C4-2B (cell line): ENCODE measurements around the gene TTC6.

ENCODE experiments used
- H3K27ac ChIP-seq: fragments of 450-650 bp; 2 replicates; pipeline ENCODE4 v1.5.1; 2017
- ZFX ChIP-seq: fragments of 450-650 bp; IDR thresholded peaks from 2 replicates; pipeline ENCODE4 v1.6.1; 2017
- TF ChIP-seq, protein P1 (sequence below): fragments of 450-650 bp; conservative IDR thresholded peaks from 2 replicates; pipeline ENCODE4 v1.5.1; 2017; ENCODE audit warnings: mild to moderate bottlenecking

TTC6 gene

DNA sequence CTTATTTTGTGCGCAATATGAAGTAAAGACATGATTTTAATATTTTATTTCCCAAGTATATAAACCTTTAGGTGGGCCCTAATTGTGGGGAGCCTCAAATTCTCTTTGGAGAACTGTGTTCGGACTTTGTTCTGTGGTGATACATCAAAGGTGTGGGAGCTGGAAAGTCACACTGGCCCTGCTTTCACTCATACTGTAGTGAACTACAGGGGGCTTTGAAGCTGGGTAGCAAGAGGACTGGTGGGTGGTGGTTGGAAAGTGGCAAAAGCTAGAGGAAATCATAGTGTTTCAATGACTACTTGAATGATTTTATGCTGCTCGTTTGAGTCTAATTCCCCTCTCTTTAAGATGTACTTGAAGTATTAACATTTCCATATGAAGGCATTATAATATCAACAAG, 13.2 kb downstream of the TTC6 start:
- no peak for TF ChIP-seq ZFX
- TF ChIP-seq, protein P1, sequence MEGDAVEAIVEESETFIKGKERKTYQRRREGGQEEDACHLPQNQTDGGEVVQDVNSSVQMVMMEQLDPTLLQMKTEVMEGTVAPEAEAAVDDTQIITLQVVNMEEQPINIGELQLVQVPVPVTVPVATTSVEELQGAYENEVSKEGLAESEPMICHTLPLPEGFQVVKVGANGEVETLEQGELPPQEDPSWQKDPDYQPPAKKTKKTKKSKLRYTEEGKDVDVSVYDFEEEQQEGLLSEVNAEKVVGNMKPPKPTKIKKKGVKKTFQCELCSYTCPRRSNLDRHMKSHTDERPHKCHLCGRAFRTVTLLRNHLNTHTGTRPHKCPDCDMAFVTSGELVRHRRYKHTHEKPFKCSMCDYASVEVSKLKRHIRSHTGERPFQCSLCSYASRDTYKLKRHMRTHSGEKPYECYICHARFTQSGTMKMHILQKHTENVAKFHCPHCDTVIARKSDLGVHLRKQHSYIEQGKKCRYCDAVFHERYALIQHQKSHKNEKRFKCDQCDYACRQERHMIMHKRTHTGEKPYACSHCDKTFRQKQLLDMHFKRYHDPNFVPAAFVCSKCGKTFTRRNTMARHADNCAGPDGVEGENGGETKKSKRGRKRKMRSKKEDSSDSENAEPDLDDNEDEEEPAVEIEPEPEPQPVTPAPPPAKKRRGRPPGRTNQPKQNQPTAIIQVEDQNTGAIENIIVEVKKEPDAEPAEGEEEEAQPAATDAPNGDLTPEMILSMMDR = no peak
- no peak overlapping the region for H3K27ac ChIP-seq

DNA sequence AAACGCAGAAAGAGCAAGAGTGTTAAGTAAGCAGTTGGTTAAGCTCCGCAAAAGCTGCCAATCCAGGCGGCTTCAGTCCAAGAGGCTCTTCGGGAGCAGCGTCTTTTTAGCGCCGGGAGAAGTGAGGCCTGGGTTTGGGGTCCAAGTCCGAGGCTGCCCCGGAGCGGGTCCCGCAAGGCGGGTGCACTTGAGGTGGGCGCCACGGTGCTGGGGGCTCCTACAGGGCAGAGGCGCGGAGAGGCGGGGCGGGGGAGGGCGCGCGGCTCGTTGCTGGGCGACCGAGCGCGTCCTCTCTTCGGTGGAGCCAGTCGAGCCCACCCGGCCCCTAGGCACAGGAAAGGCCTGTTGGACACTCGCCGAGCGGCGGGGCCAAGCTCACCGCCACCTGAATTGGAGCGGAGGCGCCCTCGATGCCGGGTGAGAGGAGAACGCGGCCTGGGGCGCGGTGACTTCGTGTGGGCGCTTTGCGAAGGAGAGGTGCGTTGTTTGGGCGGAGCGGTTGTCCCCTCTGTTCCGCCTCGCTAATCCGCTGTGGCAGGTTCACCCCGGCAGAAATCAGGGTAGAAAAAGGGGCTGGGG, 15.6 kb downstream of the TTC6 start:
- H3K27ac ChIP-seq = no peak overlapping the region
- TF ChIP-seq, protein P1 = no peak
- TF ChIP-seq ZFX = no peak

DNA sequence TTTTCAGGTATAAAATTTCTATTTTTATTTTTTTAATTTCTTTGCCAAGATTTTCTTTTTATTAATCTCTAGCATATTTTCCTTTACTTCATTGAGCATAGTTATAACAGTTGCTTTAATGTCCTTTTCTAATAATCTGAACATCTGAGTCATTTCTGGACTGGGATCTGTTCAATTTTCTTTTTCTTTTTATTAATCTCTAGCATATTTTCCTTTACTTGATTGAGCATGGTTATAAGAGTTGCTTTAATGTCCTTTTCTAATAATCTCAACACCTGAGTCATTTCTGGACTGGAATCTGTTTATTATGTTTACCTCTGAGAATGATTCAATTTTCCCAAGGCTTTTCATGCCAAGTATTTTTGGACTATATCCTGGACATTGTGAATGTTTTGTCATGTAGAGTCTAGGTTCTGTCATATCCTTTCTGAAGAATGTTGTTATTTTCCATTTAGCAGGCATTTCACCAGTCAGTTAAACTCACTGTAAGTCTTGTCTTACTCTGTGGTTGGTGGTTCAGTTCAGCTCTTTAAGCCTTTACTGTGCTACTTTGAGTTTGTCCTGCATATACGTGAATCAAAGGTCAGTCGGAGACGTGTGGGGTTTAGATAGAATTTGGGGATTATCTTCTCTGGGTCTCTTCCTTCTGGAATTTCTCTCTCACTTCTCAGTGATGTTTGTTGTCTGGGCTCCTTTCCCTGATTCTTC, 20.3 kb downstream of the TTC6 start:
- TF ChIP-seq, protein P1 = no peak
- no peak for TF ChIP-seq ZFX
- H3K27ac ChIP-seq = 0 out of 2 replicates have a peak overlapping the region, but pooled peaks have one; percentile 18

DNA sequence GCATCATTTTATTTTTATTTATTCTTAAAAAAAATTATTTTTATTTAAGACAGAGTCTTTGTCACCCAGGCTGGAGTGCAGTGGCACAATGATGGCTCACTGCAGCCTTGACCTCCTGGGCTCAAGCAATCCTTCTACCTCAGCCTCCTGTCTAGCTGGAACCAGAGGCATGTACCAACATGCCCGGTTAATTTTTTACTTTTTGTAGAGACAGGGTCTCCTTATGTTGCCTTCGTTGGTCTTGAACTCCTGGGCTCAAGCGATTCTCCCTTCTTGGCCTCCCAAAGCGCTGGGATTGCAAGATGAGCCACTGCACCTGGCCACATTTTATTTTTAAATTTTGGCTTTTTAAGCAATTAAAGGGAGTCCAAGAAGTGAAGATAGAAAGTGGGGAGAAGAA, 21.4 kb downstream of the TTC6 start:
- no peak for TF ChIP-seq ZFX
- TF ChIP-seq, protein P1 = no peak
- H3K27ac ChIP-seq = no peak overlapping the region; the same call in 1 of the 2 replicates

DNA sequence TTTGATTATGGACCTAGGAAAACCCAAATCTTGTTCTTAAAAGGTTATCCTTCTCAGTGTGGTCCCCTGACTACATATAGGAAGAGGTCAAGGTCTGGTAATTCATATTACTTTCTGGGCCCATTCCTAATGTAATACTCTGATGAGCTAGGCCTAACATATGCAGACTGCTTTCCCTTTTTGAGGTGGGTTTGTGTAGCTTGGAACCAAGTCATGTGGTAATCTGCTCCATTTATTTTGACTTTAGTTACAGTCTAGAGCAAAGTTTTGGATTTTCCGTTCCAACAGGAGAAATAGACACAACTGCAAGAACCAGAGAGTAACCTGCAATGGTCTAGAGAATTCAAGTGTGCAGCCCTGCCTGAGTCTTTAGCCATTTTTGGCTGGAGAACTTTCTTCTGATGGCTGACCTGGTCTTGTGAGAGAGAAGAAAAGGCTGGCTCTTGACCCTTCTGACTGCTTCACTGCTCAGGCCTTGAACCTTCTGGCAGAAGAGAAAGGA, 22.5 kb downstream of the TTC6 start:
- TF ChIP-seq, protein P1 = no peak
- TF ChIP-seq ZFX = no peak
- no peak overlapping the region for H3K27ac ChIP-seq

DNA sequence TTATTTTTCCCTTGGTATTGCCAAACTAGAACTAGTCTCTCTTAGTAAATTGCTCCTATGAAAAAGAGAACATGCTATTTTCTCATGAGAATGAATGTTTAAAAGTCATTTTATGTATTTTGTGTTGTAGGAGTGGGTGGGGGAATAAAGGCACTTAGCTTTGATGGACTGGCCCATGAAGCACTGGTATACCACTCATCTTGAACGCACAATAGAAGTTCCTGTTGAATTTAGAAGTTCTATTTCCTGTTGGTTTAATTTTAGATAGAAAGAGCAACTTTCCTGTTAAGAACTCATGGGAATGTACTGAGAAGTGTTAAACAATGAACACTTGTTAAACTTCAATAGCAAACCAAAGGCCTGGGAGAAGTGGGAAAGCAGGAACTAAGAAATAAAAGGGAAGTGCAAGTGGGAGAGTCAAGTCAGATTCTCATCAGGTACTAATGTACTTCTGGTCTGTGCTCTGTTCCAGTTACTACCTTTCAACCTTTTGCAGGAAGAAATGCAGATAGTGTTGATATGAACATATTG, 23.1 kb downstream of the TTC6 start:
- H3K27ac ChIP-seq = no peak overlapping the region
- no peak for TF ChIP-seq ZFX

DNA sequence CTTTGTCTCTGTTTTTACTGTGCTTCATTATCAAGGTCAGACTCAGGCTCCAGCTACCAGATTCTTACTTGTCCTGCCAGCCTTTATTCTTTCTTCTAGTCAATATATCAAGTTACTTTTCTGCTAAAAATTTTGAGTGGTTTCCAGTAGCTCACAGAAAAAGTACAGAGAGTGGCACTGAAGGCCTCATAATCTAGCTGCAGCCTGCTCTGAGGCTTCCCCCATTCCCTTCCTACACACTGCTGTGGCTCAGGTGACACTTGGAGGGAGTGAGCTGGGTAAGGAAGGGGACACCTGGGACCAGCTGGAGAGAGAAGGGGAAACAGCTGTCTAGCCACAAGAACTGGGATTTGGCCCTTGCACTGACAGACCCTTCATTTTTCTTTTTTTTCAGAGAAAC, 25.4 kb downstream of the TTC6 start:
- TF ChIP-seq, protein P1 = no peak
- TF ChIP-seq ZFX = no peak
- H3K27ac ChIP-seq = no peak overlapping the region
